ENCODE measurements around the gene BEGAIN. TPM values are rescaled to one million over a fixed set of nuclear protein-coding genes. Genes with fewer than 3 reads are reported as not detected.

The BEGAIN gene
- total RNA-seq, 1 donor from 2014 or later: 0.54 TPM

GRCh38 chr14:100536721-100537445 is 50.3 kb downstream of the BEGAIN start:
- no peak overlapping the region for H3K4me3 Mint-ChIP-seq (ENCODE audit: unreplicated experiment)
- peaks cover 15% of the 10 kb centered on the region for H3K4me1 Mint-ChIP-seq (ENCODE audit: low read depth, unreplicated experiment)
- peaks cover under 1% of the 10 kb centered on the region for H3K27me3 Mint-ChIP-seq (ENCODE audit: low read depth, unreplicated experiment)
- H3K36me3 Mint-ChIP-seq (ENCODE audit: low read depth, unreplicated experiment): no peaks in the 10 kb centered on the region
- H4K20me1 ChIP-seq (ENCODE audit: insufficient read depth, low read length): no peaks in the 10 kb centered on the region
- no peak overlapping the region for H3K4me3 ChIP-seq (ENCODE audit: insufficient read depth, low read depth, low read length)
- H3K79me2 ChIP-seq (ENCODE audit: insufficient read depth, low read length): no peaks in the 10 kb centered on the region
- TF ChIP-seq EZH2 (IDR thresholded peaks at IDR 0.05; ENCODE audit: insufficient read depth, low read length) (no peak), CTCF (IDR thresholded peaks at IDR 0.05; ENCODE audit: insufficient read depth, low read depth, low read length) (no peak)
- H3K4me1 ChIP-seq (ENCODE audit: insufficient read depth, low read length): peaks cover 12% of the 10 kb centered on the region
- no peak overlapping the region for H2AFZ ChIP-seq (ENCODE audit: low read depth, low read length)
- no peak for FAIRE-seq
- no peaks in the 10 kb centered on the region for H3K9me3 ChIP-seq (ENCODE audit: insufficient read depth, low read depth, low read length)
- no peaks in the 10 kb centered on the region for H3K36me3 ChIP-seq (ENCODE audit: insufficient read depth, low read length)
- no peak for DNase-seq (ENCODE audit: low read depth)
- H3K9me3 Mint-ChIP-seq (ENCODE audit: unreplicated experiment): no peaks in the 10 kb centered on the region
- H3K9ac ChIP-seq (ENCODE audit: low read length): no peak overlapping the region
- no peaks in the 10 kb centered on the region for H3K27me3 ChIP-seq (ENCODE audit: insufficient read depth, low read length)
- no peak overlapping the region for H3K4me2 ChIP-seq (ENCODE audit: low read length)
- no peak overlapping the region for H3K27ac Mint-ChIP-seq (ENCODE audit: unreplicated experiment)
- H3K27ac ChIP-seq (ENCODE audit: low read depth, low read length): no peak overlapping the region

GRCh38 chr14:100536121-100536510 is 51.1 kb downstream of the BEGAIN start:
- TF ChIP-seq EZH2 (IDR thresholded peaks at IDR 0.05; ENCODE audit: insufficient read depth, low read length): no peak
- no peak for TF ChIP-seq CTCF (IDR thresholded peaks at IDR 0.05; ENCODE audit: insufficient read depth, low read depth, low read length)
- H3K4me1 ChIP-seq (ENCODE audit: insufficient read depth, low read length): peaks cover 12% of the 10 kb centered on the region
- Mint-ChIP-seq H3K27ac (ENCODE audit: unreplicated experiment) (no peak overlapping the region), H3K9me3 (ENCODE audit: unreplicated experiment) (no peaks in the 10 kb centered on the region), H3K36me3 (ENCODE audit: low read depth, unreplicated experiment) (no peaks in the 10 kb centered on the region), H3K27me3 (ENCODE audit: low read depth, unreplicated experiment) (no peaks in the 10 kb centered on the region), H3K4me3 (ENCODE audit: unreplicated experiment) (no peak overlapping the region), H3K4me1 (ENCODE audit: low read depth, unreplicated experiment) (peaks cover 15% of the 10 kb centered on the region)
- no peaks in the 10 kb centered on the region for H3K79me2 ChIP-seq (ENCODE audit: insufficient read depth, low read length)
- no peak for FAIRE-seq
- no peaks in the 10 kb centered on the region for H3K9me3 ChIP-seq (ENCODE audit: insufficient read depth, low read depth, low read length)
- H3K27ac ChIP-seq (ENCODE audit: low read depth, low read length): no peak overlapping the region
- H3K27me3 ChIP-seq (ENCODE audit: insufficient read depth, low read length): no peaks in the 10 kb centered on the region
- H4K20me1 ChIP-seq (ENCODE audit: insufficient read depth, low read length): no peaks in the 10 kb centered on the region
- H3K4me3 ChIP-seq (ENCODE audit: insufficient read depth, low read depth, low read length): no peak overlapping the region
- no peak overlapping the region for H3K4me2 ChIP-seq (ENCODE audit: low read length)
- no peak overlapping the region for H2AFZ ChIP-seq (ENCODE audit: low read depth, low read length)
- no peaks in the 10 kb centered on the region for H3K36me3 ChIP-seq (ENCODE audit: insufficient read depth, low read length)
- DNase-seq (ENCODE audit: low read depth): no peak
- H3K9ac ChIP-seq (ENCODE audit: low read length): no peak overlapping the region

All from astrocyte (in vitro differentiated cells and primary cell).